GM19452 (cell line): ENCODE measurements around the gene VAV1.
"Not testable (repeated sequence)": the region's sequence is repeated elsewhere in the genome, so short reads cannot be mapped to it uniquely, and the experiment has no call there.

ENCODE experiments used
- ATAC-seq: cut with Tn5 transposase; IDR thresholded peaks from one replicate; pipeline ENCODE4 v1.9.1; 2021; ENCODE audit not compliant: unreplicated experiment

The VAV1 gene

GRCh38 chr19:6754653-6755463 lies 17.6 kb upstream of the VAV1 start:
- ATAC-seq: no peak

GRCh38 chr19:6760606-6761005 lies 11.9 kb upstream of the VAV1 start:
- ATAC-seq: no peak

GRCh38 chr19:6761053-6761676 lies 11.3 kb upstream of the VAV1 start:
- ATAC-seq: no peak

GRCh38 chr19:6762253-6762797 lies 10.2 kb upstream of the VAV1 start:
- ATAC-seq: not testable (repeated sequence)

- no peak for ATAC-seq
These were observed 6.7 kb upstream of the VAV1 start for GRCh38 chr19:6765738-6766356.

GRCh38 chr19:6766357-6767080 lies 6.0 kb upstream of the VAV1 start:
- ATAC-seq: no peak

- no peak for ATAC-seq
These were observed 5.5 kb upstream of the VAV1 start for GRCh38 chr19:6767081-6767356.

- ATAC-seq: peak; percentile 65
These were observed 4.9 kb upstream of the VAV1 start, which contains the start of gene SH2D3A for GRCh38 chr19:6767357-6768235. Gene SH2D3A, minus strand, starts transcription at chr19:6767435. Its CDS starts 3,687 bp downstream, at chr19:6763748.

- no peak for ATAC-seq
These were observed 4.2 kb upstream of the VAV1 start for GRCh38 chr19:6768236-6768785.

GRCh38 chr19:6769006-6769619 lies 3.4 kb upstream of the VAV1 start:
- ATAC-seq: no peak

- ATAC-seq: not testable (repeated sequence)
These were observed 870 bp upstream of the VAV1 start for GRCh38 chr19:6771648-6772027.

GRCh38 chr19:6772866-6773322 lies 386 bp downstream of the VAV1 start:
- ATAC-seq: no peak

GRCh38 chr19:6773323-6773931 lies 919 bp downstream of the VAV1 start:
- no peak for ATAC-seq

GRCh38 chr19:6774821-6775707 lies 2.6 kb downstream of the VAV1 start:
- no peak for ATAC-seq

- not testable (repeated sequence) for ATAC-seq
These were observed 3.5 kb downstream of the VAV1 start for GRCh38 chr19:6776045-6776444.

- ATAC-seq: no peak
These were observed 4.5 kb downstream of the VAV1 start for GRCh38 chr19:6776999-6777398.

GRCh38 chr19:6777434-6777833 lies 4.9 kb downstream of the VAV1 start:
- no peak for ATAC-seq

GRCh38 chr19:6778386-6778785 lies 5.9 kb downstream of the VAV1 start:
- ATAC-seq: no peak
